ENCODE data around the gene CST2.
"Not testable (repeated sequence)": the region's sequence is repeated elsewhere in the genome, so short reads cannot be mapped to it uniquely, and the experiment has no call there.

DNA sequence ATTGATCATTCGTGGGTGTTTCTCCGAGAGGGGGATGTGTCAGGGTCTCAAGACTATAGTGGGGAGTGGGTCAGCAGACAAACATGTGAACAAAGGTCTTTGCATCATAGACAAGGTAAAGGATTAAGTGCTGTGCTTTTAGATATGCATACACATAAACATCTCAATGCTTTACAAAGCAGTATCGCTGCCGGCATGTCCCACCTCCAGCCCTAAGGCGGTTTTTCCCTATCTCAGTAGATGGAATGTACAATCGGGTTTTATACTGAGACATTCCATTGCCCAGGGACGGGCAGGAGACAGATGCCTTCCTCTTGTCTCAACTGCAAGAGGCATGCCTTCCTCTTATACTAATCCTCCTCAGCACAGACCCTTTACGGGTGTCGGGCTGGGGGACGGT lies 34.2 kb upstream of the CST2 start:
- not testable (repeated sequence) for TF ChIP-seq CTCF (IDR thresholded peaks at IDR 0.05 in 4 of 5, conservative IDR thresholded peaks at IDR 0.05 in 1 of 5); POLR2A (IDR thresholded peaks at IDR 0.05)
